Measurements from ENCODE around the gene PRPSAP2. TPM values are rescaled to one million over a fixed set of nuclear protein-coding genes. Genes with fewer than 3 reads are reported as not detected.

The PRPSAP2 gene
- total and polyA plus RNA-seq, 12 donors: 13.9 to 56.9 (median 31.1) TPM

- H3K4me1 ChIP-seq (replicated peaks in 1 of 2): peaks cover 0 to 3% of the 10 kb centered on the region in 2 donors
- no peaks in the 10 kb centered on the region for H3K9me3 ChIP-seq (replicated peaks in 1 of 3)
- DNase-seq: peak in 3 of 7 donors; percentile 19 to 28 (median 21)
- H3K4me3 ChIP-seq: no peak overlapping the region
- WGBS, 4 donors: 47 to 66% (median 62%) methylated on average over 1 of the region's 1 CpG
- TF ChIP-seq CTCF (IDR thresholded peaks at IDR 0.05) (no peak), POLR2A (IDR thresholded peaks at IDR 0.05) (no peak)
- no peak overlapping the region for H3K27ac ChIP-seq
- no peaks in the 10 kb centered on the region for H3K27me3 ChIP-seq
- intact Hi-C loops (cut with DNase I): no loop called here
- peaks cover 0 to 9% of the 10 kb centered on the region in 2 donors for H3K36me3 ChIP-seq (replicated peaks in 1 of 2)
Measured at GRCh38 chr17:18896146-18896545, 38.2 kb downstream of the PRPSAP2 start.

- intact Hi-C loops (cut with DNase I): no loop called here
- TF ChIP-seq CTCF (IDR thresholded peaks at IDR 0.05) (no peak), POLR2A (IDR thresholded peaks at IDR 0.05) (no peak)
- H3K9me3 ChIP-seq (replicated peaks in 1 of 3): no peaks in the 10 kb centered on the region
- peaks cover 0 to 4% of the 10 kb centered on the region in 2 donors for H3K4me1 ChIP-seq (replicated peaks in 1 of 2)
- peaks cover 0 to under 1% of the 10 kb centered on the region in 2 donors for H3K36me3 ChIP-seq (replicated peaks in 1 of 2)
- H3K27me3 ChIP-seq: no peaks in the 10 kb centered on the region
- no peak for DNase-seq
- no peak overlapping the region for H3K27ac ChIP-seq
- H3K4me3 ChIP-seq: no peak overlapping the region
- 87 to 98% (median 95%) methylated on average over 2 of the region's 2 CpGs for WGBS, 4 donors
Measured at GRCh38 chr17:18896947-18897346, 39.0 kb downstream of the PRPSAP2 start.

DNA sequence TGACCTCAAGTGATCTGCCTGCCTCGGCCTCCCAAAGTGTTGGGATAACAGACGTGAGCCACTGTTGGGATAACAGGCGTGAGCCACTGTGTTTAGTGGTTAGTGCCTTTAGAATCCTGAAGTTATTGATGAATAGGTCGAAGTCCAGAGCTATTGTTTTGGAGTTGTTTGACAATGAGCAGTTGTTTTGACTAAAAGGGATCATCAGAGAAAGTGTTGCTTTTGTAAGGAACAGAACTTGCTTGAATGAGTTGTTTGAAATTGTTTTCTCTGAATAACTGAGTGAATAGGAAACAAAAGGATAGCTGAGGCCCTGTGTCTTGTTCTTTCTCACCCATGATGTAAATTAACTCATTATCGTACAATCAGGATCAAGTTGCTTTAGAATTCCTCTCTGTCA, 46.6 kb downstream of the PRPSAP2 start:
- WGBS, 4 donors: 92 to 94% (median 93%) methylated on average over 5 of the region's 5 CpGs
- no peak for TF ChIP-seq POLR2A (IDR thresholded peaks at IDR 0.05)
- no peak for TF ChIP-seq CTCF (IDR thresholded peaks at IDR 0.05)
- Histone ChIP-seq H3K4me3 (no peak overlapping the region), H3K27ac (no peak overlapping the region), H3K9me3 (replicated peaks in 1 of 3) (no peaks in the 10 kb centered on the region), H3K27me3 (no peaks in the 10 kb centered on the region), H3K4me1 (replicated peaks in 1 of 2) (peaks cover 0 to 4% of the 10 kb centered on the region in 2 donors), H3K36me3 (replicated peaks in 1 of 2) (no peaks in the 10 kb centered on the region)
- intact Hi-C loops (cut with DNase I): no loop called here
- DNase-seq: no peak

DNA sequence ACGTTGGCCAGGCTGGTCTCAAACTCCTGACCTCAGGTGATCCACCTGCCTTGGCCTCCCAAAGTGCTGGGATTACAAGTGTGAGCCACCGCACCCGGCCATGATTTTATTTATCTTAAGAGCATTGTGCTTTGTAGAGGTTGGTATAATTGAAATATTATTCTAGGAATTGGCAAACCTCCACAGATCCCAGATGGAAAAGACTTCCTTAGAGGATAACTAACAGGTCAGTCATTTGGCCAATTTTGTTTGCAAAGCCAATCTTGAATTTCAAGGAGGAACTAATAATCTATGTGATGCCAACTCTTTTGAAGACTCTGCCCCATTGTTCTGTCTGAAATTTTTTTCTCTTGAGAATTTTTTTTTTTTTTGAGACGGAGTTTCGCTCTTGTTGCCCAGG, 47.3 kb downstream of the PRPSAP2 start:
- no peak for TF ChIP-seq CTCF (IDR thresholded peaks at IDR 0.05)
- no peak for TF ChIP-seq POLR2A (IDR thresholded peaks at IDR 0.05)
- no peak for DNase-seq
- H3K36me3 ChIP-seq (replicated peaks in 1 of 2): no peaks in the 10 kb centered on the region
- H3K27me3 ChIP-seq: no peaks in the 10 kb centered on the region
- H3K4me1 ChIP-seq (replicated peaks in 1 of 2): peaks cover 0 to 4% of the 10 kb centered on the region in 2 donors
- H3K9me3 ChIP-seq (replicated peaks in 1 of 3): no peaks in the 10 kb centered on the region
- intact Hi-C loops (cut with DNase I): no loop called here
- H3K27ac ChIP-seq: no peak overlapping the region
- WGBS, 4 donors: 84 to 100% (median 92%) methylated on average over 5 of the region's 5 CpGs
- no peak overlapping the region for H3K4me3 ChIP-seq

Measured in adrenal gland (tissue), 12 donors.